WTC11 (cell line): ENCODE data around the gene TMEM60. TPM values are rescaled to one million over a fixed set of nuclear protein-coding genes. Genes with fewer than 3 reads are reported as not detected.

Experiments used
- ATAC-seq: fragments of 200-7000 bp; cut with Tn5 transposase; 2 replicates; pipeline ENCODE4 v1.10.0; 2021; ENCODE audit warnings: mild to moderate bottlenecking, moderate library complexity
- CTCF ChIA-PET: fragments of 300-600 bp; sonication (Branson Sonifier 250); formaldehyde crosslinking; loops from one replicate; lab custom pipeline; 2021; ENCODE audit warnings: antibody characterized with exemption; lab: Charles Lee
- POLR2A ChIA-PET: fragments of 350-600 bp; sonication (Branson Sonifier 250); formaldehyde crosslinking; loops from one replicate; lab custom pipeline; 2021; ENCODE audit warnings: antibody characterized with exemption; lab: Charles Lee
- DNase-seq: peaks from one replicate; pipeline ENCODE4 v3.0.0; 2021; ENCODE audit warnings: low spot score
- H3K27ac Mint-ChIP-seq: 2 replicates; pipeline ENCODE4 v1.8.0; 2021; ENCODE audit warnings: mixed read lengths
- H3K27me3 Mint-ChIP-seq: 2 replicates; pipeline ENCODE4 v1.8.0; 2021; ENCODE audit warnings: low read depth, mild to moderate bottlenecking, moderate library complexity, mixed read lengths
- H3K36me3 Mint-ChIP-seq: 2 replicates; pipeline ENCODE4 v1.8.0; 2021; ENCODE audit warnings: mixed read lengths
- H3K4me1 Mint-ChIP-seq: 2 replicates; pipeline ENCODE4 v1.8.0; 2022; ENCODE audit warnings: mixed read lengths
- H3K4me3 Mint-ChIP-seq: 2 replicates; pipeline ENCODE4 v1.8.0; 2021; ENCODE audit warnings: mild to moderate bottlenecking, moderate library complexity, mixed read lengths
- H3K9me3 Mint-ChIP-seq: 2 replicates; pipeline ENCODE4 v1.8.0; 2021; ENCODE audit warnings: mixed read lengths
- CREM ChIP-seq: sonication (generic); formaldehyde crosslinking; IDR thresholded peaks from 2 replicates; pipeline ENCODE4 v1.8.1; 2022; ENCODE audit warnings: mild to moderate bottlenecking, missing genetic modification reagents, moderate library complexity
- ESRRA ChIP-seq: sonication (generic); formaldehyde crosslinking; IDR thresholded peaks from 2 replicates; pipeline ENCODE4 v1.8.1; 2022; ENCODE audit warnings: mild to moderate bottlenecking, missing genetic modification reagents, borderline replicate concordance
- GTF2I ChIP-seq: fragments of 250-450 bp; sonication (Bioruptor Pico); conservative IDR thresholded peaks from 2 replicates; pipeline ENCODE4 v1.4.0; 2021; ENCODE audit warnings: mild to moderate bottlenecking
- JUN ChIP-seq: sonication (generic); formaldehyde crosslinking; IDR thresholded peaks from 2 replicates; pipeline ENCODE4 v1.8.0; 2023; ENCODE audit warnings: mild to moderate bottlenecking, missing genetic modification reagents
- MAX ChIP-seq: sonication (generic); formaldehyde crosslinking; IDR thresholded peaks from 2 replicates; pipeline ENCODE4 v1.8.0; 2022; ENCODE audit warnings: mild to moderate bottlenecking, missing genetic modification reagents
- ZNF416 ChIP-seq: fragments of 250-450 bp; sonication (Bioruptor Pico); IDR thresholded peaks from 2 replicates; pipeline ENCODE4 v1.9.0; 2021; ENCODE audit warnings: mild to moderate bottlenecking, inconsistent platforms
- ZNF425 ChIP-seq: fragments of 250-450 bp; sonication (Bioruptor Pico); conservative IDR thresholded peaks from 2 replicates; pipeline ENCODE4 v1.9.0; 2021; ENCODE audit warnings: mild to moderate bottlenecking
- total RNA-seq: library from RNA; stranded (reverse); gene quantifications from 3 replicates; pipeline ENCODE4 v1.2.3, GENCODE V29; 2021
- TF ChIP-seq, protein P1 (sequence below): sonication (generic); formaldehyde crosslinking; IDR thresholded peaks from 2 replicates; pipeline ENCODE4 v1.8.1; 2022; ENCODE audit warnings: mild to moderate bottlenecking, missing genetic modification reagents, moderate library complexity, borderline replicate concordance

Gene TMEM60
- total RNA-seq, 1 experiment from 2014 or later: 21.5 TPM

GRCh38 chr7:77745746-77746145 is 52.5 kb downstream of the TMEM60 start:
- ChIA-PET CTCF (no interaction called here), POLR2A (no interaction called here)
- ATAC-seq (no peak), DNase-seq (no peak)
- Mint-ChIP-seq H3K9me3 (peaks cover 8% of the 10 kb centered on the region), H3K4me3 (no peak overlapping the region), H3K27me3 (no peaks in the 10 kb centered on the region), H3K36me3 (peaks cover 24% of the 10 kb centered on the region)
- TF ChIP-seq, protein P1, sequence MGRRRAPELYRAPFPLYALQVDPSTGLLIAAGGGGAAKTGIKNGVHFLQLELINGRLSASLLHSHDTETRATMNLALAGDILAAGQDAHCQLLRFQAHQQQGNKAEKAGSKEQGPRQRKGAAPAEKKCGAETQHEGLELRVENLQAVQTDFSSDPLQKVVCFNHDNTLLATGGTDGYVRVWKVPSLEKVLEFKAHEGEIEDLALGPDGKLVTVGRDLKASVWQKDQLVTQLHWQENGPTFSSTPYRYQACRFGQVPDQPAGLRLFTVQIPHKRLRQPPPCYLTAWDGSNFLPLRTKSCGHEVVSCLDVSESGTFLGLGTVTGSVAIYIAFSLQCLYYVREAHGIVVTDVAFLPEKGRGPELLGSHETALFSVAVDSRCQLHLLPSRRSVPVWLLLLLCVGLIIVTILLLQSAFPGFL: no peak
- no peak for TF ChIP-seq ZNF425 (CRISPR knock-in tag)
- no peak for TF ChIP-seq GTF2I (CRISPR knock-in tag)
- TF ChIP-seq ZNF416 (CRISPR knock-in tag): no peak
- no peak for TF ChIP-seq MAX (CRISPR knock-in tag)
- no peak for TF ChIP-seq JUN (CRISPR knock-in tag)
- no peak for TF ChIP-seq CREM
- no peak for TF ChIP-seq ESRRA
- TF ChIP-seq, all 79 proteins: peak for 0
- no peak overlapping the region for H3K27ac Mint-ChIP-seq
- H3K4me1 Mint-ChIP-seq: 0 out of 2 replicates have a peak, but pooled peaks cover 4% of the 10 kb centered on the region

Other genes starting within 250 kb of the TMEM60 start
- gene RSBN1L, start 102.0 kb downstream of the TMEM60 start, total RNA-seq: 14.6 to 17.0 TPM (median 16.8 TPM) in 3 replicates
- 17.9 to 20.1 TPM (median 19.7 TPM) in 3 replicates for gene PHTF2, start 339 bp upstream of the TMEM60 start, total RNA-seq